Endothelial cell of umbilical vein (primary cell): ENCODE data around the gene PRMT1. TPM values are rescaled to one million over a fixed set of nuclear protein-coding genes. Genes with fewer than 3 reads are reported as not detected.

ENCODE experiments used
- BruUV-seq: library from RNA; stranded (reverse); fragments of 400-500 nt; replicated peaks from 2 replicates; lab custom pipeline; 2021; lab: Mats Ljungman, UMichigan
- CTCF ChIA-PET: fragments of 300-600, 350-600 bp; sonication (Branson Sonifier 250); formaldehyde crosslinking; loops from one replicate; lab custom pipeline; 2021; ENCODE audit warnings: antibody characterized with exemption, inconsistent platforms; lab: Charles Lee
- POLR2A ChIA-PET: fragments of 300-600, 350-600 bp; sonication (Branson Sonifier 250); formaldehyde crosslinking; loops from one replicate; lab custom pipeline; 2021; ENCODE audit warnings: antibody characterized with exemption, inconsistent platforms; lab: Charles Lee
- DNase-seq: peaks from one replicate; pipeline ENCODE4 v3.0.0-alpha.2; 2011; ENCODE audit warnings: low read depth, low spot score
- FAIRE-seq: peaks from 2 replicates; lab custom pipeline; 2011; peaks lifted over from hg19 to GRCh38; lab: Jason Lieb, UNC
- H2AFZ ChIP-seq: 2 replicates; pipeline ENCODE4 v1.6.0; 2012; ENCODE audit warnings: low read depth, low read length, control low read depth, inconsistent platforms
- H3K27ac ChIP-seq: 2 replicates; pipeline ENCODE4 v1.5.1; 2011; ENCODE audit warnings: low read depth, mild to moderate bottlenecking, control low read depth, low read length, moderate library complexity; ENCODE audit not compliant: insufficient read depth
- H3K27me3 ChIP-seq, 2 experiments: 2 replicates each; pipeline versions ENCODE4 v1.6.0 to v1.6.1; 2011; ENCODE audit warnings: low read length in 2 of 2, mixed read lengths in 1 of 2; ENCODE audit not compliant: control insufficient read depth in 2 of 2, insufficient read depth in 2 of 2
- H3K36me3 ChIP-seq, 2 experiments: 2 replicates in 1 of 2; 3 replicates in 1 of 2; pipeline ENCODE4 v1.5.1; 2011; ENCODE audit warnings: low read length in 2 of 2, mild to moderate bottlenecking in 1 of 2, moderate library complexity in 1 of 2; ENCODE audit not compliant: control insufficient read depth in 2 of 2, insufficient read depth in 2 of 2; ENCODE audit errors: extremely low read depth in 1 of 2
- H3K4me1 ChIP-seq: 3 replicates; pipeline ENCODE4 v1.5.1; 2011; ENCODE audit warnings: mild to moderate bottlenecking, low read length; ENCODE audit not compliant: control insufficient read depth, insufficient read depth; ENCODE audit errors: extremely low read depth
- H3K4me2 ChIP-seq: 2 replicates; pipeline ENCODE4 v1.6.1; 2011; ENCODE audit warnings: low read length, control low read depth, mixed read lengths; ENCODE audit not compliant: insufficient read depth
- H3K4me3 ChIP-seq, 3 experiments: fragments of 200-600 bp in 1 of 3; sonication (generic), shearing (Covaris generic) in 1 of 3; replicated peaks in 1 of 3; 2 replicates each; pipeline ENCODE4 v1.5.1; 2011 to 2016; ENCODE audit warnings: control low read depth in 3 of 3, low read length in 3 of 3, mild to moderate bottlenecking in 2 of 3, inconsistent platforms in 1 of 3, low read depth in 1 of 3, moderate library complexity in 1 of 3; ENCODE audit not compliant: insufficient read depth in 1 of 3
- H3K79me2 ChIP-seq: 2 replicates; pipeline ENCODE4 v1.6.0; 2012; ENCODE audit warnings: low read length, inconsistent platforms; ENCODE audit not compliant: control insufficient read depth, insufficient read depth
- H3K9ac ChIP-seq: replicated peaks from 2 replicates; pipeline ENCODE3; 2011; ENCODE audit warnings: low read length, control low read depth; ENCODE audit not compliant: insufficient read depth; ENCODE audit errors: extremely low read depth
- H3K9me1 ChIP-seq: replicated peaks from 3 replicates; pipeline ENCODE4 v1.6.0; 2011; ENCODE audit warnings: mild to moderate bottlenecking, low read length; ENCODE audit not compliant: control insufficient read depth, insufficient read depth; ENCODE audit errors: extremely low read depth
- H3K9me3 ChIP-seq: replicated peaks from 2 replicates; pipeline ENCODE4 v1.5.1; 2012; ENCODE audit warnings: low read length, inconsistent platforms; ENCODE audit not compliant: control insufficient read depth, insufficient read depth
- H4K20me1 ChIP-seq: replicated peaks from 2 replicates; pipeline ENCODE3; 2011; ENCODE audit warnings: mild to moderate bottlenecking, low read length; ENCODE audit not compliant: control insufficient read depth, insufficient read depth; ENCODE audit errors: extremely low read depth
- EZH2 ChIP-seq: IDR thresholded peaks from 2 replicates; pipeline ENCODE4 v1.6.1; 2012; ENCODE audit warnings: borderline replicate concordance, low read depth, mild to moderate bottlenecking, moderate library complexity, low read length, inconsistent platforms; ENCODE audit not compliant: severe bottlenecking
- FOS ChIP-seq: IDR thresholded peaks from 2 replicates; pipeline ENCODE4 v1.6.1; 2011; ENCODE audit warnings: mild to moderate bottlenecking, low read length, moderate library complexity, borderline replicate concordance; ENCODE audit not compliant: insufficient read depth
- GATA2 ChIP-seq: IDR thresholded peaks from 2 replicates; pipeline ENCODE4 v1.7.0; 2011; ENCODE audit warnings: low read depth, mild to moderate bottlenecking, moderate library complexity, mixed read lengths, low read length; ENCODE audit not compliant: insufficient read length, insufficient read depth
- JUN ChIP-seq: IDR thresholded peaks from 2 replicates; pipeline ENCODE4 v1.6.1; 2011; ENCODE audit warnings: borderline replicate concordance, low read depth; ENCODE audit not compliant: insufficient read length, insufficient read depth
- MYC ChIP-seq: IDR thresholded peaks from one replicate; pipeline ENCODE4 v1.6.1; 2011; ENCODE audit warnings: mild to moderate bottlenecking, low read depth, low read length
- POLR2A ChIP-seq: IDR thresholded peaks from 2 replicates; pipeline ENCODE4 v1.6.1; 2012; ENCODE audit warnings: low read depth, mild to moderate bottlenecking, control low read depth, low read length
- POLR2AphosphoS5 ChIP-seq: IDR thresholded peaks from 2 replicates; pipeline ENCODE4 v1.6.1; 2012; ENCODE audit warnings: low read depth, mild to moderate bottlenecking, control low read depth, low read length, moderate library complexity; ENCODE audit not compliant: insufficient read depth
- dilution Hi-C: fragments of 300-500 bp; cut with MboI; formaldehyde crosslinking; loops from one replicate; pipeline ENCODE4 v1.15.0; 2019; ENCODE audit warnings: low sequenced_read_pairs; ENCODE audit not compliant: extremely low pct_ligation_motif_present
- intact Hi-C: fragments of 100-400 bp; cut with micrococcal nuclease; formaldehyde crosslinking; loops from one replicate; pipeline ENCODE4 v1.10.0; 2022
- polyA plus RNA-seq, 4 experiments: library from polyadenylated mRNA; depleted of rRNA in 3 of 4; stranded (reverse) in 3 of 4; unstranded in 1 of 4; fragments of >200 nt; gene quantifications; 2 replicates each; pipeline versions ENCODE4 v1.2.1 to v1.2.3, GENCODE V29; 2011 to 2012; ENCODE audit warnings: missing spikeins in 1 of 4
- total RNA-seq: library from RNA; stranded (reverse); gene quantifications from 2 replicates; pipeline ENCODE4 v1.2.3, GENCODE V29; 2021
- TF ChIP-seq, protein P1 (sequence below): IDR thresholded peaks from 2 replicates; pipeline ENCODE4 v1.6.1; 2011; ENCODE audit not compliant: insufficient read depth, insufficient read length
- TF ChIP-seq, protein P2 (sequence below), 2 donors: IDR thresholded peaks; 1 replicate in 1 of 2; 2 replicates in 1 of 2; pipeline ENCODE4 v1.5.1; 2011; ENCODE audit warnings: low read length in 2 of 2, mild to moderate bottlenecking in 2 of 2, moderate library complexity in 2 of 2, control low read depth in 1 of 2, inconsistent platforms in 1 of 2, low read depth in 1 of 2; ENCODE audit not compliant: insufficient read depth in 1 of 2; ENCODE audit errors: extremely low read depth in 1 of 2

The PRMT1 gene
- total and polyA plus RNA-seq, 2 donors (not counting 3 experiments of a cell fraction or from before 2014, with no cell fraction given), result 242 to 542 TPM

DNA sequence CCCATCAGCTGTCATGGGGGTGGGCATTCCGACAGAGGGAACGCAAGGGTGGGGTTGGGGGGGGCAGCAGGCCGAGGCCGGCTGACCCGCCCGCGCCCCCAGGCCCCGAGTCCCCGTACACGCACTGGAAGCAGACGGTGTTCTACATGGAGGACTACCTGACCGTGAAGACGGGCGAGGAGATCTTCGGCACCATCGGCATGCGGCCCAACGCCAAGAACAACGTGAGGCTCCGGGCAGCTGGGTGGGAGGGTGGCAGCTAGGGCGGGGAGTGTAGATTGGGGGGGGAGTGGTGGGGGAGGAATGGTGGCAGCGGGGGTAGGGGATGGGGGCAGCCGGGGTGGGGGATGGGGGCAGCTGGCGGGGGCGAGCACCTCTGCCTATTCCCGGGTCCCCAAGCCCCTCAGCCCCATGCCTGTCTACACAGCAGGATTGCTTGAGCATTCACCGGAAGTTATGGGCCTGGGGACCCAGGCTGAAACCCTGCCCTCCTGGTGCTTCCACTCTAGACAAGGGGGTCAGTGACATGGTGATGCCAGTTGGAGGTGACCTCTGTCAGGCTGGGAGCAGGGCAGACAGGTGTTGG is 9.5 kb downstream of the PRMT1 start:
- ChIA-PET POLR2A (no interaction called here), CTCF (no interaction called here)
- H3K27ac ChIP-seq, result no peak overlapping the region
- no peaks in the 10 kb centered on the region for H3K9me3 ChIP-seq
- peaks cover 7% of the 10 kb centered on the region for H3K79me2 ChIP-seq
- no peaks in the 10 kb centered on the region for H3K9me1 ChIP-seq
- no peak overlapping the region for H3K4me3 ChIP-seq
- dilution Hi-C loops, result no loop called here
- H3K36me3 ChIP-seq, result peaks cover 8 to 34% of the 10 kb centered on the region in 2 experiments
- BruUV-seq, result no TSS peak
- H3K4me2 ChIP-seq, result no peak overlapping the region
- H4K20me1 ChIP-seq, result no peaks in the 10 kb centered on the region
- intact Hi-C loops, result loop anchor here (5.0 kb wide), 1 partner anchor 121 kb away; no protein-coding TSS in a partner anchor
- TF ChIP-seq, protein P1, sequence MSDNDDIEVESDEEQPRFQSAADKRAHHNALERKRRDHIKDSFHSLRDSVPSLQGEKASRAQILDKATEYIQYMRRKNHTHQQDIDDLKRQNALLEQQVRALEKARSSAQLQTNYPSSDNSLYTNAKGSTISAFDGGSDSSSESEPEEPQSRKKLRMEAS, result no peak
- TF ChIP-seq JUN (no peak), MYC (no peak), GATA2 (no peak), FOS (no peak), POLR2AphosphoS5 (no peak), POLR2A (no peak), EZH2 (no peak)
- TF ChIP-seq, protein P2, sequence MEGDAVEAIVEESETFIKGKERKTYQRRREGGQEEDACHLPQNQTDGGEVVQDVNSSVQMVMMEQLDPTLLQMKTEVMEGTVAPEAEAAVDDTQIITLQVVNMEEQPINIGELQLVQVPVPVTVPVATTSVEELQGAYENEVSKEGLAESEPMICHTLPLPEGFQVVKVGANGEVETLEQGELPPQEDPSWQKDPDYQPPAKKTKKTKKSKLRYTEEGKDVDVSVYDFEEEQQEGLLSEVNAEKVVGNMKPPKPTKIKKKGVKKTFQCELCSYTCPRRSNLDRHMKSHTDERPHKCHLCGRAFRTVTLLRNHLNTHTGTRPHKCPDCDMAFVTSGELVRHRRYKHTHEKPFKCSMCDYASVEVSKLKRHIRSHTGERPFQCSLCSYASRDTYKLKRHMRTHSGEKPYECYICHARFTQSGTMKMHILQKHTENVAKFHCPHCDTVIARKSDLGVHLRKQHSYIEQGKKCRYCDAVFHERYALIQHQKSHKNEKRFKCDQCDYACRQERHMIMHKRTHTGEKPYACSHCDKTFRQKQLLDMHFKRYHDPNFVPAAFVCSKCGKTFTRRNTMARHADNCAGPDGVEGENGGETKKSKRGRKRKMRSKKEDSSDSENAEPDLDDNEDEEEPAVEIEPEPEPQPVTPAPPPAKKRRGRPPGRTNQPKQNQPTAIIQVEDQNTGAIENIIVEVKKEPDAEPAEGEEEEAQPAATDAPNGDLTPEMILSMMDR (IDR thresholded peaks at IDR 0.05; ENCODE audit: extremely low read depth in 1 of 2, insufficient read depth in 1 of 2, low read depth in 1 of 2, low read length in 2 of 2), result no peak
- DNase-seq (no peak), FAIRE-seq (no peak)
- H3K4me1 ChIP-seq, result peaks cover 39% of the 10 kb centered on the region
- no peak overlapping the region for H3K9ac ChIP-seq
- no peak overlapping the region for H2AFZ ChIP-seq
- H3K27me3 ChIP-seq, result no peaks in the 10 kb centered on the region
